ENCODE data around the gene LSR. TPM values are rescaled to one million over a fixed set of nuclear protein-coding genes. Genes with fewer than 3 reads are reported as not detected.
A peak's percentile ranks its signal among the peaks of the same experiment; 100 is the strongest.

LSR gene
- total RNA-seq, 1 experiment from 2014 or later: 64.7 TPM

DNA sequence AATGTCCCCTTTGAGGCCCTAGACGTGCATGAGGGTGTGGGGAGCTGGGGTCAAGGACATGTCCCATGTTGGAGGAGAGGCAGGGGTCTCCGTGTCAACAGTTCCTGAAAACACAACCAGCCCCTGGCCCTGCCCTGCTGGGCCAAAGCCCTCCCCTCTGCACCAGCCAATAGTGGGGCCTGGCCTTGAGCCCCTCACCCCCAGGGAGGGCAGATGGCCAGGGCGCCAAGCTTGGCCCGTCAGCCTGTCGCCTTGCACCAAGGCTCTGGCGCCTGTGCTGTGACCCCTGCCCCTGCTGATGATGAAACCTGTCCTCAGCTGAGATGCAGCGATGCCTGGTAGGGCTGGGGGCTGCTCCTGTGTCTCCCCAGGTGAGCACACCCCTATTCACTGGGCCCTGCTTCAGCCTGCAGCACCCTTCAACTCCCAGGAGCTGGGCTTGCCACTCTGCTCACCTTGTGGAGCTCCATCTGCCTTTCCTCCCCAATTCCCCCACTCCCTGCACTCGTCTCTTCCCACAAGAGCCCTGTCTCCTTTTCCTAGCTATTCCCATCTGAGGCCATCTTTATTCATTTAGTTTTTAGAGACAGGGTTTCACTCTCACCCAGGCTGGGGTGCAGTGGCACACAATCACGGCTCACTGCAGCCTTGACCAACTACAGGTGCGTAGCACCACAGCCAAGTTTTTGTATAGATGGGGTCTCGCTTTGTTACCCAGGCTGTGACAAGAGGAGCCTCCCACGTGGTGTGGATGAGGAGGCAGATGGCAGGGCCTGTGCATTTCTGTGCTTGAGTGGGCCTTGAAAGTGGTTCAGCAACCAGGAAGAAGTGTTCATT is 31.4 kb downstream of the LSR start:
- Histone ChIP-seq H3K4me3 (ENCODE audit: low read depth in 2 of 2, low read length in 2 of 2) (no peak overlapping the region), H3K36me3 (ENCODE audit: control insufficient read depth, insufficient read depth, low read length) (peaks cover 4% of the 10 kb centered on the region), H3K27me3 (ENCODE audit: control insufficient read depth, insufficient read depth, low read length) (no peaks in the 10 kb centered on the region), H3K27ac (ENCODE audit: low read length) (no peak overlapping the region), H3K9me3 (ENCODE audit: control insufficient read depth, insufficient read depth, low read depth, low read length) (no peaks in the 10 kb centered on the region), H3K4me1 (ENCODE audit: control insufficient read depth, insufficient read depth, low read length) (no peaks in the 10 kb centered on the region)
- TF ChIP-seq, protein P1, sequence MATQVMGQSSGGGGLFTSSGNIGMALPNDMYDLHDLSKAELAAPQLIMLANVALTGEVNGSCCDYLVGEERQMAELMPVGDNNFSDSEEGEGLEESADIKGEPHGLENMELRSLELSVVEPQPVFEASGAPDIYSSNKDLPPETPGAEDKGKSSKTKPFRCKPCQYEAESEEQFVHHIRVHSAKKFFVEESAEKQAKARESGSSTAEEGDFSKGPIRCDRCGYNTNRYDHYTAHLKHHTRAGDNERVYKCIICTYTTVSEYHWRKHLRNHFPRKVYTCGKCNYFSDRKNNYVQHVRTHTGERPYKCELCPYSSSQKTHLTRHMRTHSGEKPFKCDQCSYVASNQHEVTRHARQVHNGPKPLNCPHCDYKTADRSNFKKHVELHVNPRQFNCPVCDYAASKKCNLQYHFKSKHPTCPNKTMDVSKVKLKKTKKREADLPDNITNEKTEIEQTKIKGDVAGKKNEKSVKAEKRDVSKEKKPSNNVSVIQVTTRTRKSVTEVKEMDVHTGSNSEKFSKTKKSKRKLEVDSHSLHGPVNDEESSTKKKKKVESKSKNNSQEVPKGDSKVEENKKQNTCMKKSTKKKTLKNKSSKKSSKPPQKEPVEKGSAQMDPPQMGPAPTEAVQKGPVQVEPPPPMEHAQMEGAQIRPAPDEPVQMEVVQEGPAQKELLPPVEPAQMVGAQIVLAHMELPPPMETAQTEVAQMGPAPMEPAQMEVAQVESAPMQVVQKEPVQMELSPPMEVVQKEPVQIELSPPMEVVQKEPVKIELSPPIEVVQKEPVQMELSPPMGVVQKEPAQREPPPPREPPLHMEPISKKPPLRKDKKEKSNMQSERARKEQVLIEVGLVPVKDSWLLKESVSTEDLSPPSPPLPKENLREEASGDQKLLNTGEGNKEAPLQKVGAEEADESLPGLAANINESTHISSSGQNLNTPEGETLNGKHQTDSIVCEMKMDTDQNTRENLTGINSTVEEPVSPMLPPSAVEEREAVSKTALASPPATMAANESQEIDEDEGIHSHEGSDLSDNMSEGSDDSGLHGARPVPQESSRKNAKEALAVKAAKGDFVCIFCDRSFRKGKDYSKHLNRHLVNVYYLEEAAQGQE (IDR thresholded peaks at IDR 0.05; ENCODE audit: insufficient read depth in 1 of 2, low read depth in 2 of 2, low read length in 1 of 2): no peak
- peak; percentile 33 for TF ChIP-seq POLR2AphosphoS5 (IDR thresholded peaks at IDR 0.05; ENCODE audit: low read depth, low read length)
- ATAC-seq: no peak
- intact Hi-C loops (cut with micrococcal nuclease; ENCODE audit: unreplicated experiment) (no loop called here), in situ Hi-C loops (cut with HindIII; ENCODE audit: low pct_unique_long_range_greater_than_20kb, low sequenced_read_pairs) (no loop called here)
- BruUV-seq (replicated peaks): no TSS peak
- DNase-seq (ENCODE audit: low read depth, low spot score): no peak
- ChIA-PET CTCF (interaction anchor here (0.6 kb wide), 1 partner anchor 8 kb away, joined by 3 read pairs; no protein-coding TSS in a partner anchor), POLR2A (no interaction called here)

DNA sequence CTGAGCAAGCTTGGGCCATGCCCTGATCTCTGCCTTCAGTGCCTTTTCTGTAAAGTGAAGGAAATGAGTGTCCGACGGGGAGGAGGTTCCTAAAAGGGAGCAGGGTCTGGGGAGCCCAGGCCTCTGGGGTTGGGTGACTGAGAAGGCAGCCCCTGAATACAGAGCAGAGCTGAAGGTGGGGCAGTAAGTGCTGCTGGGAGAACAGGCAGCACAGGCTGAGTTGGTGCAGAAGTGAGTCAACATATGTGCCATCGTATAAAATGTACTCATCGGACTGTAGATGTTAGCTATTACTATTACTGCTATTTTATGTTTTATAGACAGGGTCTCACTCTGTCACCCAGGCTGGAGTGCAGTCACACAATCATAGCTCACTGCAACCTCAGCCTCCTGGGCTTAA is 32.5 kb downstream of the LSR start:
- no peak overlapping the region for H3K27ac ChIP-seq (ENCODE audit: low read length)
- intact Hi-C loops (cut with micrococcal nuclease; ENCODE audit: unreplicated experiment): no loop called here
- BruUV-seq (replicated peaks): no TSS peak
- ATAC-seq (peak; percentile 28; the same call in 1 of the 2 replicates), DNase-seq (ENCODE audit: low read depth, low spot score) (no peak)
- TF ChIP-seq POLR2AphosphoS5 (IDR thresholded peaks at IDR 0.05; ENCODE audit: low read depth, low read length): no peak
- TF ChIP-seq, protein P2, sequence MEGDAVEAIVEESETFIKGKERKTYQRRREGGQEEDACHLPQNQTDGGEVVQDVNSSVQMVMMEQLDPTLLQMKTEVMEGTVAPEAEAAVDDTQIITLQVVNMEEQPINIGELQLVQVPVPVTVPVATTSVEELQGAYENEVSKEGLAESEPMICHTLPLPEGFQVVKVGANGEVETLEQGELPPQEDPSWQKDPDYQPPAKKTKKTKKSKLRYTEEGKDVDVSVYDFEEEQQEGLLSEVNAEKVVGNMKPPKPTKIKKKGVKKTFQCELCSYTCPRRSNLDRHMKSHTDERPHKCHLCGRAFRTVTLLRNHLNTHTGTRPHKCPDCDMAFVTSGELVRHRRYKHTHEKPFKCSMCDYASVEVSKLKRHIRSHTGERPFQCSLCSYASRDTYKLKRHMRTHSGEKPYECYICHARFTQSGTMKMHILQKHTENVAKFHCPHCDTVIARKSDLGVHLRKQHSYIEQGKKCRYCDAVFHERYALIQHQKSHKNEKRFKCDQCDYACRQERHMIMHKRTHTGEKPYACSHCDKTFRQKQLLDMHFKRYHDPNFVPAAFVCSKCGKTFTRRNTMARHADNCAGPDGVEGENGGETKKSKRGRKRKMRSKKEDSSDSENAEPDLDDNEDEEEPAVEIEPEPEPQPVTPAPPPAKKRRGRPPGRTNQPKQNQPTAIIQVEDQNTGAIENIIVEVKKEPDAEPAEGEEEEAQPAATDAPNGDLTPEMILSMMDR (IDR thresholded peaks at IDR 0.05): no peak
- TF ChIP-seq, protein P1 (IDR thresholded peaks at IDR 0.05; ENCODE audit: insufficient read depth in 1 of 2, low read depth in 2 of 2, low read length in 1 of 2): no peak
- CTCF ChIA-PET: no interaction called here
- H3K4me3 ChIP-seq (ENCODE audit: low read depth in 2 of 2, low read length in 2 of 2): no peak overlapping the region
- in situ Hi-C loops (cut with HindIII; ENCODE audit: low pct_unique_long_range_greater_than_20kb, low sequenced_read_pairs): no loop called here
- no peaks in the 10 kb centered on the region for H3K27me3 ChIP-seq (ENCODE audit: control insufficient read depth, insufficient read depth, low read length)
- POLR2A ChIA-PET: no interaction called here
- no peaks in the 10 kb centered on the region for H3K4me1 ChIP-seq (ENCODE audit: control insufficient read depth, insufficient read depth, low read length)
- no peaks in the 10 kb centered on the region for H3K9me3 ChIP-seq (ENCODE audit: control insufficient read depth, insufficient read depth, low read depth, low read length)
- no peaks in the 10 kb centered on the region for H3K36me3 ChIP-seq (ENCODE audit: control insufficient read depth, insufficient read depth, low read length)

Data from Panc1 (cell line).